Erythroblast (primary cell): ENCODE measurements around the gene CARM1.

Experiments
- GATA1 ChIP-seq: IDR thresholded peaks from 2 replicates; pipeline ENCODE4 v1.6.1; 2011; ENCODE audit warnings: low read depth, mild to moderate bottlenecking, control low read depth, low read length, moderate library complexity
- POLR2A ChIP-seq: IDR thresholded peaks from 2 replicates; pipeline ENCODE4 v1.6.1; 2011; ENCODE audit warnings: mild to moderate bottlenecking, low read length

DNA sequence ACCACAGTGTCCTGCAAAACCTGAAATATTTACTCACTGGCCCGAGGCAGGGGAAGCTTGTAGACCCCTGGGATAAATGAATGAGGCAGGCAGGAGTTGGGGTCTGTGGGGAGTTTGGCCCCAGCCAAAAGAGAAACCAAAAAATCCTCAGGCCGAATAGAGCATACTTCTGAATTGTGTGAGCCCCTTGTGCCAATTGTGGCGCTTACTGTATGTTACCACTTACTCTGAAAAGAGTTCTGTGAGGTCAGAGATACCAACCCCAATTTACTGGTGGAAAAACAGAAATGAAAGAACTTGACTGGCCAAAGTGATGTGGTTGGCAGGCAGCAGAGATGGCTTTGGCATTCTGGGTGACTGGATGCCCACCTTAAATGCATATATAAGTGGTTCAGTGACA is 6.9 kb downstream of the CARM1 start:
- no peak for TF ChIP-seq POLR2A
- TF ChIP-seq GATA1, result no peak
